Ecto neural progenitor cell (in vitro differentiated cells): ENCODE results near the gene RABGAP1.

Experiments
- DNase-seq: peaks from one replicate; pipeline ENCODE4 v3.0.0-alpha.2; 2018; ENCODE audit warnings: low spot score

RABGAP1 gene

DNA sequence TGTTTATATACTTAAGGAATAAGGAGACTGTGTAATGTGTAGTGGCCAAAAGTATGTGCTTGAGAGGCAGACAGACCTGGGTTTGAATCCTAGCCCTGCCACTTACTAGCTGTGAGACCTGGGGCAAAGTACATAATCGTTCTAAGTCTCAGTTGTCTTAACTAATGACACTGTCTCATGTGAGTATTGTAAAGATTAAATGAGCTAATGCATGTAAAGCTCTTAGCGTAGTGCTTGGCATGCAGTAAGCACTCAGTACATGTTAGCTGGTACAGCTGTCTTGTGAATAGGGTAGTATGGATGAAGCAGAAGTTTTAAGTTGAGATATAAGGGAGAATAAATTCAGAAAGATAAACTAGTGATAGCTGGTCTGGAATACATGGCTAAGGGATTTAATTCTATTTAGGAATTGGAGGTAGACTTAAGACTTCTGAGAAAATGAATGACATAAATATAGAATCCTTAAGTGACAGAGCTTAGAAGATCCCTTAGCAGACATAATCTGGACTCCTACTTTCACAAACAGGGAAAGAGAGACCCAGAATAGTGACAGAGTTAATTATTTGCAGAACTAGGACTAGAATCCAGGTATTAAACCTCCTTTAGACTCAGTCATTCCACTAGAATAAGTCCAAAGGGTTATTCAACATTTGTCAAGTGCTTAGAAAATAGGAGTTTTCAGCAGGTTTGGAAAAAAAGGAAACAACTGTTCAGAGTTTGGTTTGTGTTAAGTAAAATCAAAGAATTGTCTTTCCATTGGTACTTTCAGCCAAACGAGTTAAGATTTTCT, 105.8 kb downstream of the RABGAP1 start:
- no peak for DNase-seq

GRCh38 chr9:123048748-123049147, 107.9 kb downstream of the RABGAP1 start:
- no peak for DNase-seq

DNA sequence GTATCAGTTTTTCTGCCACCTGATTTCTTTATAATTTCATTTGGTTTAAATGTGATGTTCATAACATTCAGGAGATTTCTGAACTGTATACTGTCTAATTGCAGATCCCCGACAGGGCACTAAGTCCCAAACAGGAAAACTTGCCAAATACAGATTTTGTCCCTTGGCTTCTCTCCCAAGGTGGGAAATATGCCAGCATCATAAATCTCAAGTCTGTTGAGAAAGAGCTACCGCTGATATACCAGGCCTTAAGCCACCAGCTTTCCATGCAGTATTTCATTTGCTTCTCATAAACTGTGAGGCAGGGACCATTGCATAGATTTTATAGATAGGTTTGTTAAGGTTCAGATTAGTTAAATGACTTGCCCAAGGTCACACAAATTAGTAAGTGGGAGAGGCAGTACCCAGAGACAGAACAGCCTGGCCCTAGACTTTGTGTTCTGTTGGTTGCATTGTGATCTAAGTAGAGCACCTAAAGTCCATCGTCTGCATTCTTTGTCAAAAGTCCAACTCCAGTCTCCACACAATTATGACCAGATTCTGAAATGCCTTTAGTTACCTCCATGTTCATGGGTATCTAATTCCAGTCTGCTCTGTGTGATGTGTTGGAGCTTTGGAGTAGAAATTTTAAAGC, 108.9 kb downstream of the RABGAP1 start:
- DNase-seq, result no peak

GRCh38 chr9:123053046-123053445, 112.2 kb downstream of the RABGAP1 start:
- DNase-seq, result no peak

GRCh38 chr9:123053711-123054110, 112.9 kb downstream of the RABGAP1 start:
- no peak for DNase-seq

- no peak for DNase-seq
These were observed 118.0 kb downstream of the RABGAP1 start for GRCh38 chr9:123058834-123059233.

DNA sequence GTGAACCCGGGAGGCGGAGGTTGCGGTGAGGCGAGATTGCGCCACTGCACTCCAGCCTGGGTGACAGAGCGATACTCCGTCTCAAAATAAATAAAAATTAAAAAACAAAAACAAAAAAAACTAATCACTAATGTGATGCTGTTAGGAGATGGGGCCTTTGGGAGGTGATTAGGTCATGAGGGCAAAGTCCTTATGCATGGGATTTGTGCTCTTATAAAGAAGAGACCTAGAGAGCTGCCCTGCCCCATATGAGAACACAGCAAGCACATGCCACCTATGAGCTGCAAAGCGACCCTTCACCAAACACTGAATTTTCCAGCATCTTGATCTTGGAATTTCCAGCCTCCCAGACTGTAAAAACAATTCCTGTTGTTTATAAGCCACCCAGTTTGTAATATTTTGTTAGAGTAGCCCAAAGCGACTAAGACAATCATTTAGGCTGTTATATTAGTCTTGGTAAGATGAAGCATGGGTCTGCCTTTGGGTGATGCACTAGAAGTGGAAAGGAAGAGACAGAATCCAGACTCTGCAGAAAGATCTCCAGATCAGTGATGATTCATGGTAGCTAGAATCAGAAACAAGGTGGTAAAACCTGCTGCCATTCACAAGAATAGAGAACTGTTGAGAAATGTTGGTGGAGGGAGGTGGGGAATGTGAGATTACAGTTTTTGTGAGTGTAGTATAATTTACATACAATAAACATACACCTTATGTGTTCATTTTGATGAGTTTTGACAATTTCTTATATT, 118.8 kb downstream of the RABGAP1 start:
- DNase-seq, result no peak

DNA sequence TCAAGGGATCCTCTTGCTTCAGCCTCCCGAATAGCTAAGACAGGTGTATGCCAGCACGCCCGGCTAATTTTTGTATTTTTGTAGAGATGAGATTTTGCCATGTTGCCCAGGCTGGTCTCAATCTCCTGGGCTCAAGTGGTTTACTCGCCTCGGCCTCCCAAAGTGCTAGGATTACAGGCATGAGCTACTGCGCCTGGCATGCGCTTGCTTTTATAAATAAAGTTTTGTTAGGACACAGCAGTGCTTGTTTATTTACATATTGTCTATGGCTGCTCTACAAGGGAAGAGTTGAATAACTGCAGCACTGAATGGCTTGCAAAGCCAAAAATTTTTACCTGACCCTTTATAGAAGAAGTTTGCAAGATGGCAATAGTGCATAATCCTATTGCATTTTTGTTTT, 120.4 kb downstream of the RABGAP1 start:
- DNase-seq, result no peak

- no peak for DNase-seq
These were observed 121.7 kb downstream of the RABGAP1 start for GRCh38 chr9:123062351-123063176.

DNA sequence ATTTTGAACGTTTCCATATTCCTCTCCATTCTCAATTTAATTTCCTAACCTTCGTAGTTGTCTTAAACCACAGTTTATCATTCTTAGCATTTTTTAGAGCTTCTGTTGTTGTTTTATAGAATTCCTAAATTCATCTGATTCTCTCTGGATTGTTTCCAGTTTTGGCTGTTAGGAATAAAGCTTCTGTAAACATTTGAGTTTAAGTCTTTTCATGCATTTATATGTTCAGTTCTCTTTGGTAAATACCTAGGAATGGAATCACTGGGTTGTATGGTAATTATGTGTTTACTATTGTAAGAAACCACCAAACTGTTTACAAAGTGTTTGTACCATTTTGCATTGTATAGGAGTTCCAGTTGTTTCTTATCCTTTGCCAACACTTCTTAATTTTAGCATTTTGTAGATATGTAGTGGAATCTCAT, 122.4 kb downstream of the RABGAP1 start:
- no peak for DNase-seq

DNA sequence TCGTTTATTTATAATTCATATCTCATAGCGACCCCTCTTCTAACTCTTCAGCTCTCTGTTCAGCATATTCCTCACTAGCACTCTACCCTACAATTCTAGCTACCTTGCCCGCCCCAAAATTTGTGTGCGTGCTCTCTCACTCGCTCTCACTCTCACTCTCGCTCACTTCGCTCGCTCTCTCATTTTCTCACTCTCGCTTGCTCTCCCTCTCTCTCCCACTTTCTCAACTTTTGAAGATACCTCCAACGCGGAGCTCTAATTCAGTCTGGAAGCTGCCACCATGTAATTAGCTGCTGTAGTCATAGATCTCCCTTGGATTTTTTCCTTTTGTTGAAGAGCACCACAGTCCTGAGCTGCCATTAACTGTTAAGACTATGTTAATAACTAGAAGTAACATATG, 123.1 kb downstream of the RABGAP1 start:
- no peak for DNase-seq

DNA sequence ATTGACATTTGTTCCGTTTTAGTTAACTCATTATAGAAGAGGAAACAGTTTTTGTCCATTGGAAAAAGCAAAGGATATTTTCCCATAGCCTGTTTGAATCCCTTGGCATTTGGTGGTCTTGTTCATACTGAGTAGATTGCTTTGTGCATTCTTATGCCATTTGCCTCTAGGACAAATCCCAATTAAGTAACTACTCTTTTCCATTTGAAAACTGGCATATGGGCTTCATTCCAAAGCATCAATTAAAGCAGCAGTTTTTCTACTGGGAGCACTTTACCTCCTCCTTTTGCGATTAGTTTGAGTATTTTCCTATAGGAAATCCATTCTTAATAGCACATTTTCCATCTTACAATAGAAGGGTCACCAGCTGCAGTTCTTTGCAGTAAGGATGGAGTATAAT, 123.9 kb downstream of the RABGAP1 start:
- no peak for DNase-seq

- no peak for DNase-seq
These were observed 124.4 kb downstream of the RABGAP1 start for GRCh38 chr9:123065196-123065595.

DNA sequence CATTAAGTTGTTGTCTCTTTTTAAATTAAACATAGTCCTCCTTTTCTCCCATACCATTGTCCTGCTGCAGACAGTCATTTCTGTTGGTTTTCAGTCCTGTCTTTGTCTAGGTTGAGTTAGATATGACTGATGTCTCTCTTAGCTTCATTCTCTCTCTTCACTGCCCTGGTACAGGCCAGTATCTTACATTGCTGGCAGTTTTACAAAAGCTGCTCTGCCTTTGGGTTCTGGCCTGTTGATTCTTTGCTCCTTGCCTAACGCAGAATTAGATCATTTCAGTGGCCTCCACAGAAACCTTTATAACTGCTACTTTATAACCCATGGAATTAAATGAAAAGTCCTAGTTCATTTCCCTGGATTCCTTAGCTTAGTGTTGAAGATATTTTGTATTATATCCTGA, 126.3 kb downstream of the RABGAP1 start:
- DNase-seq, result no peak

- DNase-seq, result no peak
These were observed 128.2 kb downstream of the RABGAP1 start for GRCh38 chr9:123069010-123069481.

DNA sequence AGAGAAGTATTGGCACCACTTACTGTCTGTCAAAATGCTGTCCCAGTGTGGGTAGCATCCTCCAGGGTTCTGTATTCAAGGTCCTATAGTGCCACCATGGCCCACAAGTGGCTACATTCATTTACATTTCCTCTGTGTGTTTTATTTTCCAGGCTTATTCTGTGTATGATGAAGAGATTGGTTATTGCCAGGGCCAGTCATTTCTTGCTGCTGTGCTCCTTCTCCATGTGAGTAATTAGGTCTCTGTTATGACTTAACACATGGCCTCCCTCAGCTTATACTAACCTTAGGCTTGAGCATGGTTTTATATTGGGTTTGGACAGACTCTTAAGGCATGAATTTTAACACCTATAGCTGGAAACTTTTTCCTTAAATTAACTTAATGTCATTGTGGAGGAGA, 129.4 kb downstream of the RABGAP1 start:
- DNase-seq, result no peak

DNA sequence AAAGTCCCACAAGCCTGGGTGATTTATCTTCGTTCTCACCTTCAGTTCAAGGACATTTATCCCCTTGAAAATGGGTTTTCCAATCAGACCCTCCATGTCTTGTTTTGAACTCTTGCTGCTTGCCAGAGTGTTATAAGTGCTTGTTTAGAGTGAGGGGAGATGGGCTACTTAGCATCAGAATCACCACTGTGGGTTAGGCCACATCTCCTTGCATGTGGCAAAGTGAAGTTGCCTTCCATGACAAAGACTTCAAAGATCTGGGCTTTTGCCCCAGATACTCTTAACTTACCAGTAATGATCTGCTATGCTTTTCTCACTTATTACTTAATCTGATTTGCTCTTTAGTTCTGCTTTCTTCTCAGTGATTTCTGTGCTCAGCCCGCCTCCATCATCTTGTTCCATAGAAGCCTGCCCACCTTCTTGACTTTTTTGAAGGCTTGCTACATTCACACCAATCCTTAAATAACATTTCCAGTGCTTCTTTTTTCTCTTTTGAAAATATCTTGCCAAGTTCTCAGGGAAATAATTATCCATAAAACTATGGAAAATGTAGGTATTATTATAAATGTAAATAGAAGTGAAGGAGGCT, 131.7 kb downstream of the RABGAP1 start:
- no peak for DNase-seq

DNA sequence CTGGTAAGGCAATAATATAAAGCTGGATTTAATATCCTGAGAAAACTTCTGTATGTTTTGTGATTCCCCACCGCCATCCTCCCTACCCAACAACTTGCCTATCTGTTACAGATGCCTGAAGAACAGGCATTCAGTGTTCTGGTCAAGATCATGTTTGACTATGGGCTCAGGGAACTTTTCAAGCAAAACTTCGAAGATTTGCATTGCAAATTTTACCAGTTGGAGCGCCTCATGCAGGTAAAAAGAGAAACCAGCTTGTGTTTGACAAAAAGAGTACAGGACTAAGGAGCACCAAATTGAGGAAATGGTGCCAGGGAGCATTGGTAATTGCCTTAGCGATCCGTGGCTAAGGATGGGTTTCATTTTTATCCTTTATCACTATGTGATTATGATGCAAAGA, 132.6 kb downstream of the RABGAP1 start:
- no peak for DNase-seq

GRCh38 chr9:123073991-123074422, 133.2 kb downstream of the RABGAP1 start:
- no peak for DNase-seq

DNA sequence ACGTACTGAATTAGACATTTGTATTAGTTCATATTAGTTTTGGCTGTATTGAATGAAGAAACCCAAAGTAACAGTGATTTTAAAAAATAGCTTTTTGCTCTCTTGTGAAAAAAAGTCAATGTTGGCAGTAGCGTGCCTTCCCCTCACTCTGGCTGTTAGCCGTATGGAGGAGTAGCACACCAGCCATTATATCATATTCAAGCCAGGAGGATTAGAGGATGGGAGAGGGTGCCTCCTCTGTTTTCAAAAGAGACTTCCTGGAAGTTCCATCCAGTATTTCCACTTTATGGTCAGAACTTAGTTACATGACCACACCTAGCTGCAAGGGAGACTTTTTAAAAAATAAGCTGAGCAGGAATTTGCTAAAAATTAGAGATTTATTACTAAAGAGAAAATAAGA, 133.8 kb downstream of the RABGAP1 start:
- no peak for DNase-seq

GRCh38 chr9:123080444-123080843, 139.6 kb downstream of the RABGAP1 start:
- DNase-seq, result no peak

GRCh38 chr9:123081824-123082223, 141.0 kb downstream of the RABGAP1 start:
- DNase-seq, result no peak
